Measurements from ENCODE around the gene ERBB4. TPM values are rescaled to one million over a fixed set of nuclear protein-coding genes. Genes with fewer than 3 reads are reported as not detected.

Gene ERBB4
- total and polyA plus RNA-seq, 2 of the 8 experiments (the other 6 are each of a cell fraction or from before 2014, with no cell fraction given) = 0.34 to 1.3 TPM

DNA sequence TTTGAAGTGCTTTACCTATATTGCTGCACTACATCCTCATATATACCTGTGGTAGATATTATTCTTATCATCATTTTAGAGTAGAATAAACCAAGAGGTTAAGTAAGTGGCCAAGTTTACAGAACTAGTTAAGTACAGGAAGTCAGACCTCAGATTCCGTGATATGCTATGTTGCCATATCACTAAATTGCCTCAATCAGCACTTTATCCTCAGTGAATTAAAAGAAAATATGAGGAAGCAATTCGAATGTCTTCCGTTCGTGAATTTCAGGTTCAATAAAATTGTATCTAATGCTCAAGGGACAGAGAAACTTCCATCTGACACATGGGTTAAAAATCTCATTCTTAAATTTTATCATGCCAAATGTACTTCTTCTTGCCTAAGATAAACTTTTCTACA, 1133.6 kb downstream of the ERBB4 start:
- no peak overlapping the region for H2AFZ ChIP-seq (ENCODE audit: low read length)
- H2BK120ac ChIP-seq (replicated peaks; ENCODE audit: low read depth, low read length) = no peak overlapping the region
- no peak overlapping the region for H3K14ac ChIP-seq (ENCODE audit: insufficient read length)
- H3K27ac ChIP-seq (ENCODE audit: low read depth, low read length) = no peak overlapping the region
- H3K4ac ChIP-seq (replicated peaks; ENCODE audit: insufficient read length, low read depth, low read length) = no peak overlapping the region
- no peaks in the 10 kb centered on the region; a peak in 1 of 7 replicates for H3K4me1 ChIP-seq (replicated peaks in 1 of 4; ENCODE audit: control insufficient read depth in 3 of 4, insufficient read depth in 4 of 4, low read length in 3 of 4)
- FAIRE-seq (no peak), DNase-seq (ENCODE audit: low read depth in 1 of 2, low spot score in 2 of 2) (no peak)
- H4K91ac ChIP-seq (replicated peaks; ENCODE audit: insufficient read length, low read length) = no peak overlapping the region
- no peak overlapping the region for H4K5ac ChIP-seq (ENCODE audit: insufficient read length, low read depth, low read length)
- H3K23me2 ChIP-seq (ENCODE audit: low read depth, low read length) = no peaks in the 10 kb centered on the region
- ChIA-PET POLR2A (ENCODE audit: partially characterized antibody) (no interaction called here), CTCF (ENCODE audit: partially characterized antibody) (no interaction called here)
- no peak overlapping the region for H3K56ac ChIP-seq (replicated peaks; ENCODE audit: insufficient read length, low read depth, low read length)
- no peak overlapping the region for H3K4me3 ChIP-seq (ENCODE audit: extremely low read depth in 1 of 4, insufficient read depth in 2 of 4, low read depth in 3 of 4, low read length in 4 of 4)
- H2BK15ac ChIP-seq (ENCODE audit: low read length) = no peak overlapping the region
- H3K27me3 ChIP-seq (replicated peaks in 1 of 4; ENCODE audit: control insufficient read depth in 3 of 4, extremely low read depth in 1 of 4, insufficient read depth in 3 of 4, low read length in 3 of 4) = no peaks in the 10 kb centered on the region
- H3K36me3 ChIP-seq (ENCODE audit: control insufficient read depth in 2 of 4, insufficient read depth in 4 of 4, low read length in 3 of 4) = no peaks in the 10 kb centered on the region; a peak in 1 of 8 replicates
- H3K79me2 ChIP-seq (ENCODE audit: control insufficient read depth in 1 of 2, insufficient read depth in 2 of 2, low read length in 2 of 2) = no peaks in the 10 kb centered on the region
- no peak overlapping the region for H2BK20ac ChIP-seq (ENCODE audit: low read length)
- no peak overlapping the region for H3K4me2 ChIP-seq (ENCODE audit: insufficient read depth in 1 of 2, low read depth in 2 of 2, low read length in 2 of 2)
- H4K8ac ChIP-seq (ENCODE audit: extremely low read depth, insufficient read depth, low read length) = no peak overlapping the region
- no peak overlapping the region for H3K18ac ChIP-seq (ENCODE audit: extremely low read depth, low read length)
- H3K23ac ChIP-seq (ENCODE audit: insufficient read length) = no peak overlapping the region
- 100% methylated on average over 4 of the region's 4 CpGs; no CpG with 5 or more reads in 1 of the 2 experiments for WGBS, 2 experiments (ENCODE audit: extremely low coverage in 1 of 2, insufficient coverage in 1 of 2, insufficient read length in 1 of 2, insufficient replicate concordance in 2 of 2, low coverage in 1 of 2, low lambda C conversion rate in 2 of 2, missing lambda C conversion rate in 1 of 2)
- no peak overlapping the region for H2AK5ac ChIP-seq (ENCODE audit: low read depth, low read length)
- no peaks in the 10 kb centered on the region for H3K9me3 ChIP-seq (ENCODE audit: insufficient read depth in 2 of 2, low read depth in 1 of 2, low read length in 1 of 2)
- H2BK5ac ChIP-seq (ENCODE audit: low read depth, low read length) = no peak overlapping the region
- no peak overlapping the region for H2BK12ac ChIP-seq (ENCODE audit: low read depth, low read length)
- no peaks in the 10 kb centered on the region for H3K79me1 ChIP-seq (ENCODE audit: low read depth, low read length)
- no peaks in the 10 kb centered on the region for H4K20me1 ChIP-seq (replicated peaks in 1 of 2; ENCODE audit: control insufficient read depth in 1 of 2, insufficient read depth in 2 of 2, low read length in 2 of 2)
- no peak overlapping the region for H3K9ac ChIP-seq (replicated peaks in 1 of 4; ENCODE audit: extremely low read depth in 1 of 4, low read depth in 3 of 4, low read length in 3 of 4)
- no peak for TF ChIP-seq TAF7 (optimal IDR thresholded peaks at IDR 0.05; ENCODE audit: borderline replicate concordance, low read depth, low read length)
- TF ChIP-seq NRF1 (IDR thresholded peaks at IDR 0.05; ENCODE audit: low read depth, low read length) = no peak
- TF ChIP-seq ZNF274 (IDR thresholded peaks at IDR 0.05; ENCODE audit: borderline replicate concordance, extremely low read depth, low read length) = no peak
- TF ChIP-seq RXRA (IDR thresholded peaks at IDR 0.05; ENCODE audit: insufficient read depth, low read depth, low read length) = no peak
- TF ChIP-seq BRCA1 (IDR thresholded peaks at IDR 0.05; ENCODE audit: low read depth, low read length) = no peak
- no peak for TF ChIP-seq KDM1A (IDR thresholded peaks at IDR 0.05; ENCODE audit: borderline replicate concordance, low read length)
- no peak for TF ChIP-seq MAFK (IDR thresholded peaks at IDR 0.05; ENCODE audit: low read depth, low read length)
- TF ChIP-seq CTBP2 (IDR thresholded peaks at IDR 0.05; ENCODE audit: borderline replicate concordance, insufficient read depth, insufficient read length, low read length) = no peak
- no peak for TF ChIP-seq YY1 (IDR thresholded peaks at IDR 0.05; ENCODE audit: low read depth, low read length)
- no peak for TF ChIP-seq BCL11A (IDR thresholded peaks at IDR 0.05; ENCODE audit: low read depth in 2 of 2, low read length in 2 of 2)
- no peak for TF ChIP-seq RNF2 (IDR thresholded peaks at IDR 0.05; ENCODE audit: borderline replicate concordance, low read depth, low read length, missing control alignments, poor library complexity, severe bottlenecking)
- TF ChIP-seq SP2 (IDR thresholded peaks at IDR 0.05; ENCODE audit: low read length) = no peak
- TF ChIP-seq FOSL1 (IDR thresholded peaks at IDR 0.05; ENCODE audit: insufficient read depth, low read depth, low read length) = no peak
- TF ChIP-seq EZH2 (IDR thresholded peaks at IDR 0.05; ENCODE audit: low read depth, low read length, severe bottlenecking) = no peak
